Prostate gland (tissue), 2 donors: Measurements from ENCODE around the gene TTC23. TPM values are rescaled to one million over a fixed set of nuclear protein-coding genes. Genes with fewer than 3 reads are reported as not detected.
A peak's percentile ranks its signal among the peaks of the same experiment; 100 is the strongest.

Experiments used
- DNase-seq: peaks from one replicate; pipeline ENCODE4 v3.0.0-alpha.2; 2019; ENCODE audit warnings: low spot score
- H3K27ac ChIP-seq, 2 donors: fragments of 200-600 bp; sonication (generic); 2 replicates each; pipeline ENCODE4 v1.5.1; 2017 to 2019
- H3K27me3 ChIP-seq: fragments of 200-600 bp; sonication (generic); replicated peaks from 2 replicates; pipeline ENCODE4 v1.5.1; 2019; ENCODE audit not compliant: insufficient read depth
- H3K36me3 ChIP-seq, 2 donors: fragments of 200-600 bp; sonication (generic); 1 replicate in 1 of 2; 2 replicates in 1 of 2; pipeline versions ENCODE4 v1.5.1 to v1.8.1; 2017 to 2019
- H3K4me1 ChIP-seq: fragments of 200-600 bp; sonication (generic); replicated peaks from 2 replicates; pipeline ENCODE4 v1.5.1; 2019
- H3K4me3 ChIP-seq, 2 donors: fragments of 200-600 bp; sonication (generic); 2 replicates each; pipeline ENCODE4 v1.5.1; 2017 to 2019
- H3K9me3 ChIP-seq: fragments of 200-600 bp; sonication (generic); 2 replicates; pipeline ENCODE4 v1.5.1; 2017
- CTCF ChIP-seq, 4 experiments: fragments of 200-600 bp in 2 of 4; fragments of 450-650 bp in 2 of 4; sonication (generic) in 2 of 4; IDR thresholded peaks; 1 replicate in 3 of 4; 2 replicates in 1 of 4; pipeline ENCODE4 v1.5.1; 2016 to 2019; ENCODE audit warnings: antibody characterized with exemption in 4 of 4, mild to moderate bottlenecking in 2 of 4, moderate library complexity in 2 of 4
- POLR2A ChIP-seq: fragments of 450-650 bp; IDR thresholded peaks from one replicate; pipeline ENCODE4 v1.6.1; 2016; ENCODE audit warnings: antibody characterized with exemption, mild to moderate bottlenecking
- POLR2AphosphoS5 ChIP-seq: sonication (generic); formaldehyde crosslinking; IDR thresholded peaks from one replicate; pipeline ENCODE4 v1.6.1; 2017; ENCODE audit warnings: antibody characterized with exemption
- WGBS: methylation state at CpG from one replicate; pipeline ENCODE4 v1.1.5; 2018; 5-methylcytosine and 5-hydroxymethylcytosine counted together
- intact Hi-C: fragments of 100-400 bp; cut with DNase I; formaldehyde crosslinking; loops from one replicate; pipeline ENCODE4 v1.14.2; 2022
- total RNA-seq, 2 donors: library from RNA; depleted of rRNA; stranded (reverse); fragments of >200 nt; gene quantifications; one replicate each; pipeline ENCODE4 v1.1.0, GENCODE V29; 2016

TTC23 gene
- total RNA-seq, 2 donors from 2014 or later = 18.1 to 39.5 TPM

- peaks cover 7% of the 10 kb centered on the region for H3K4me1 ChIP-seq
- no peak for DNase-seq
- H3K4me3 ChIP-seq = no peak overlapping the region
- H3K27ac ChIP-seq = peak overlapping the region; percentile 69 to 77
- no peaks in the 10 kb centered on the region for H3K9me3 ChIP-seq
- no peaks in the 10 kb centered on the region for H3K27me3 ChIP-seq
- 50% methylated on average over 22 of the region's 22 CpGs for WGBS
- intact Hi-C loops = loop anchor here (5.0 kb wide), 2 partner anchors 49 to 89 kb away; no protein-coding TSS in a partner anchor
- peaks cover 0 to 3% of the 10 kb centered on the region in 2 donors for H3K36me3 ChIP-seq
- TF ChIP-seq CTCF (IDR thresholded peaks at IDR 0.05) = no peak
These were observed 126.3 kb downstream of the TTC23 start for GRCh38 chr15:99122831-99123712.

GRCh38 chr15:99121691-99122410 is 127.5 kb downstream of the TTC23 start:
- Histone ChIP-seq H3K9me3 (no peaks in the 10 kb centered on the region), H3K27me3 (no peaks in the 10 kb centered on the region), H3K36me3 (peaks cover 0 to 3% of the 10 kb centered on the region in 2 donors), H3K4me1 (peaks cover 7% of the 10 kb centered on the region), H3K4me3 (no peak overlapping the region), H3K27ac (peak overlapping the region; percentile 69 to 77)
- intact Hi-C loops = loop anchor here (5.0 kb wide), 2 partner anchors 50 to 90 kb away; no protein-coding TSS in a partner anchor
- DNase-seq = no peak
- WGBS = 77% methylated on average over 8 of the region's 8 CpGs
- no peak for TF ChIP-seq POLR2A
- TF ChIP-seq POLR2AphosphoS5 = no peak
- no peak for TF ChIP-seq CTCF (IDR thresholded peaks at IDR 0.05)

GRCh38 chr15:99121207-99121606 is 128.2 kb downstream of the TTC23 start:
- peaks cover 7% of the 10 kb centered on the region for H3K4me1 ChIP-seq
- DNase-seq = no peak
- WGBS = 85% methylated on average over 10 of the region's 10 CpGs
- TF ChIP-seq POLR2A (no peak), CTCF (IDR thresholded peaks at IDR 0.05) (no peak), POLR2AphosphoS5 (no peak)
- no peaks in the 10 kb centered on the region for H3K27me3 ChIP-seq
- H3K27ac ChIP-seq = peak overlapping the region in 1 of 2 donors; percentile 69
- intact Hi-C loops = loop anchor here (5.0 kb wide), 2 partner anchors 51 to 91 kb away; no protein-coding TSS in a partner anchor
- peaks cover 0 to 3% of the 10 kb centered on the region in 2 donors for H3K36me3 ChIP-seq
- H3K4me3 ChIP-seq = no peak overlapping the region
- H3K9me3 ChIP-seq = no peaks in the 10 kb centered on the region

- Histone ChIP-seq H3K4me1 (peaks cover 7% of the 10 kb centered on the region), H3K27ac (peak overlapping the region in 1 of 2 donors; percentile 69)
- intact Hi-C loops = loop anchor here (5.0 kb wide), 2 partner anchors 52 to 92 kb away; no protein-coding TSS in a partner anchor
These were observed 129.2 kb downstream of the TTC23 start for GRCh38 chr15:99120050-99120777.

More at GRCh38 chr15:99120050-99120777, 129.2 kb downstream of the TTC23 start:
- no peaks in the 10 kb centered on the region for H3K9me3 ChIP-seq
- DNase-seq = no peak
- 73% methylated on average over 12 of the region's 12 CpGs for whole genome bisulfite sequencing
- H3K27me3 ChIP-seq = no peaks in the 10 kb centered on the region
- TF ChIP-seq POLR2AphosphoS5 (no peak), POLR2A (no peak), CTCF (IDR thresholded peaks at IDR 0.05) (no peak)
- H3K4me3 ChIP-seq = no peak overlapping the region
- peaks cover 0 to 3% of the 10 kb centered on the region in 2 donors for H3K36me3 ChIP-seq
